ENCODE results near the gene PARS2. TPM values are rescaled to one million over a fixed set of nuclear protein-coding genes. Genes with fewer than 3 reads are reported as not detected.

PARS2 gene
- total RNA-seq, 4 donors from 2014 or later = 3.2 to 8.7 (median 5.8) TPM

- H3K27me3 ChIP-seq = no peaks in the 10 kb centered on the region
- TF ChIP-seq EP300 (IDR thresholded peaks at IDR 0.05) (no peak), POLR2A (IDR thresholded peaks at IDR 0.05) (no peak), CTCF (IDR thresholded peaks at IDR 0.05) (no peak), POLR2AphosphoS5 (IDR thresholded peaks at IDR 0.05) (no peak)
Measured at GRCh38 chr1:54721719-54722118, 42.6 kb downstream of the PARS2 start.

GRCh38 chr1:54716299-54717047 is 47.9 kb downstream of the PARS2 start:
- Histone ChIP-seq H3K4me1 (peaks cover 20% of the 10 kb centered on the region), H3K4me3 (peak overlapping the region; percentile 95), H3K9me3 (no peaks in the 10 kb centered on the region), H3K36me3 (peaks cover 31% of the 10 kb centered on the region), H3K27ac (peak overlapping the region; percentile 85), H3K27me3 (no peaks in the 10 kb centered on the region)
- 42% methylated on average over 8 of the region's 8 CpGs for WGBS
- TF ChIP-seq EP300 (IDR thresholded peaks at IDR 0.05) = no peak
- TF ChIP-seq CTCF (IDR thresholded peaks at IDR 0.05) = no peak
- TF ChIP-seq POLR2A (IDR thresholded peaks at IDR 0.05) = no peak
- no peak for TF ChIP-seq POLR2AphosphoS5 (IDR thresholded peaks at IDR 0.05)
- no peak for DNase-seq (ENCODE audit: low spot score in 2 of 2)

More at GRCh38 chr1:54721719-54722118, 42.6 kb downstream of the PARS2 start:
- no peak for DNase-seq (ENCODE audit: low spot score in 2 of 2)
- no peak overlapping the region for H3K4me3 ChIP-seq
- peaks cover 9% of the 10 kb centered on the region for H3K4me1 ChIP-seq
- H3K36me3 ChIP-seq = peaks cover 79% of the 10 kb centered on the region
- no peaks in the 10 kb centered on the region for H3K9me3 ChIP-seq
- no peak overlapping the region for H3K27ac ChIP-seq

- DNase-seq (ENCODE audit: low spot score in 2 of 2) = peak; percentile 87 to 88
- H3K4me3 ChIP-seq = peak within 1 kb of the TSS; percentile 95
- H3K4me1 ChIP-seq = peaks cover 20% of the 10 kb centered on the region
- peak in 1 of 2 donors; percentile 53 for TF ChIP-seq POLR2A (IDR thresholded peaks at IDR 0.05)
- peak in 1 of 3 donors; percentile 56 for TF ChIP-seq POLR2AphosphoS5 (IDR thresholded peaks at IDR 0.05)
- no peak for TF ChIP-seq EP300 (IDR thresholded peaks at IDR 0.05)
- WGBS = under 1% methylated on average over 16 of the region's 51 CpGs
- peak within 1 kb of the TSS; percentile 85 for H3K27ac ChIP-seq
- no peaks in the 10 kb centered on the region for H3K27me3 ChIP-seq
- H3K9me3 ChIP-seq = no peaks in the 10 kb centered on the region
- peaks cover 25% of the 10 kb centered on the region for H3K36me3 ChIP-seq
Measured at GRCh38 chr1:54715493-54716298, 48.6 kb downstream of the PARS2 start, which contains the start of gene TTC4. TTC4 (plus strand) TSS chr1:54715861; CDS start chr1:54715909, 48 bp downstream.

GRCh38 chr1:54714881-54715492 is 49.3 kb downstream of the PARS2 start:
- peak overlapping the region; percentile 95 for H3K4me3 ChIP-seq
- no peak for DNase-seq (ENCODE audit: low spot score in 2 of 2)
- H3K27me3 ChIP-seq = no peaks in the 10 kb centered on the region
- peaks cover 20% of the 10 kb centered on the region for H3K4me1 ChIP-seq
- peaks cover 19% of the 10 kb centered on the region for H3K36me3 ChIP-seq
- no peak for TF ChIP-seq POLR2A (IDR thresholded peaks at IDR 0.05)
- no peak for TF ChIP-seq EP300 (IDR thresholded peaks at IDR 0.05)
- TF ChIP-seq CTCF (IDR thresholded peaks at IDR 0.05) = no peak
- TF ChIP-seq POLR2AphosphoS5 (IDR thresholded peaks at IDR 0.05) = no peak
- H3K9me3 ChIP-seq = no peaks in the 10 kb centered on the region
- 79% methylated on average over 4 of the region's 7 CpGs for WGBS
- H3K27ac ChIP-seq = no peak overlapping the region

GRCh38 chr1:54711536-54711935 is 52.8 kb downstream of the PARS2 start:
- H3K4me1 ChIP-seq = peaks cover 10% of the 10 kb centered on the region
- H3K27ac ChIP-seq = no peak overlapping the region
- TF ChIP-seq EP300 (IDR thresholded peaks at IDR 0.05) (no peak), POLR2A (IDR thresholded peaks at IDR 0.05) (no peak), CTCF (IDR thresholded peaks at IDR 0.05) (no peak), POLR2AphosphoS5 (IDR thresholded peaks at IDR 0.05) (no peak)
- H3K4me3 ChIP-seq = no peak overlapping the region
- DNase-seq (ENCODE audit: low spot score in 2 of 2) = no peak
- no peaks in the 10 kb centered on the region for H3K27me3 ChIP-seq
- H3K9me3 ChIP-seq = no peaks in the 10 kb centered on the region
- no peaks in the 10 kb centered on the region for H3K36me3 ChIP-seq
- WGBS = 93% methylated on average over 10 of the region's 10 CpGs
